ENCODE data around the gene PUM1.
"Not testable (repeated sequence)": the region's sequence is repeated elsewhere in the genome, so short reads cannot be mapped to it uniquely, and the experiment has no call there.

The PUM1 gene

GRCh38 chr1:30942326-30942963 lies 123.1 kb downstream of the PUM1 start:
- TF ChIP-seq CTCF (conservative IDR thresholded peaks at IDR 0.05; ENCODE audit: low read depth, low read length) = no peak
- Histone ChIP-seq H3K9ac (no peak overlapping the region), H3K4me2 (no peak overlapping the region), H4K20me1 (ENCODE audit: insufficient read depth) (no peaks in the 10 kb centered on the region; the same call in 1 of the 2 replicates), H3K27ac (no peak overlapping the region), H3K4me3 (IDR thresholded peaks at IDR 0.05; ENCODE audit: insufficient read depth, low read depth, low read length) (no peak overlapping the region), H3K36me3 (ENCODE audit: insufficient read depth) (peaks cover 16% of the 10 kb centered on the region), H3K79me2 (ENCODE audit: insufficient read depth, low read depth) (no peaks in the 10 kb centered on the region; the same call in 1 of the 2 replicates), H3K27me3 (ENCODE audit: insufficient read depth, low read depth) (no peaks in the 10 kb centered on the region), H2AFZ (ENCODE audit: low read depth) (no peak overlapping the region), H3K4me1 (ENCODE audit: low read depth, poor library complexity, severe bottlenecking) (peaks cover 4% of the 10 kb centered on the region)

GRCh38 chr1:30940541-30940940 lies 125.0 kb downstream of the PUM1 start:
- Histone ChIP-seq H4K20me1 (ENCODE audit: insufficient read depth) (no peaks in the 10 kb centered on the region; the same call in 1 of the 2 replicates), H3K36me3 (ENCODE audit: insufficient read depth) (peaks cover 19% of the 10 kb centered on the region), H2AFZ (ENCODE audit: low read depth) (no peak overlapping the region), H3K4me1 (ENCODE audit: low read depth, poor library complexity, severe bottlenecking) (no peaks in the 10 kb centered on the region), H3K9ac (no peak overlapping the region), H3K4me2 (no peak overlapping the region), H3K4me3 (IDR thresholded peaks at IDR 0.05; ENCODE audit: insufficient read depth, low read depth, low read length) (no peak overlapping the region), H3K27me3 (ENCODE audit: insufficient read depth, low read depth) (no peaks in the 10 kb centered on the region), H3K27ac (no peak overlapping the region), H3K79me2 (ENCODE audit: insufficient read depth, low read depth) (no peaks in the 10 kb centered on the region; the same call in 1 of the 2 replicates)
- TF ChIP-seq CTCF (conservative IDR thresholded peaks at IDR 0.05; ENCODE audit: low read depth, low read length) = no peak

- Histone ChIP-seq H3K36me3 (ENCODE audit: insufficient read depth) (peaks cover 15% of the 10 kb centered on the region), H4K20me1 (ENCODE audit: insufficient read depth) (no peaks in the 10 kb centered on the region), H3K4me3 (IDR thresholded peaks at IDR 0.05; ENCODE audit: insufficient read depth, low read depth, low read length) (no peak overlapping the region), H3K27ac (no peak overlapping the region), H3K9ac (no peak overlapping the region), H2AFZ (ENCODE audit: low read depth) (no peak overlapping the region), H3K4me2 (no peak overlapping the region), H3K27me3 (ENCODE audit: insufficient read depth, low read depth) (no peaks in the 10 kb centered on the region), H3K79me2 (ENCODE audit: insufficient read depth, low read depth) (no peaks in the 10 kb centered on the region), H3K4me1 (ENCODE audit: low read depth, poor library complexity, severe bottlenecking) (no peaks in the 10 kb centered on the region)
- TF ChIP-seq CTCF (conservative IDR thresholded peaks at IDR 0.05; ENCODE audit: low read depth, low read length) = no peak
Observed at GRCh38 chr1:30936541-30937171, 128.9 kb downstream of the PUM1 start.

GRCh38 chr1:30935758-30936157 lies 129.8 kb downstream of the PUM1 start:
- H3K27ac ChIP-seq; H3K36me3 ChIP-seq (ENCODE audit: insufficient read depth): not testable (repeated sequence)

GRCh38 chr1:30934613-30935012 lies 130.9 kb downstream of the PUM1 start:
- H3K36me3 ChIP-seq (ENCODE audit: insufficient read depth) = 0 out of 2 replicates have a peak, but pooled peaks cover 3% of the 10 kb centered on the region
- no peaks in the 10 kb centered on the region for H3K4me1 ChIP-seq (ENCODE audit: low read depth, poor library complexity, severe bottlenecking)
- H3K27ac ChIP-seq = no peak overlapping the region

More at GRCh38 chr1:30935758-30936157, 129.8 kb downstream of the PUM1 start:
- H3K4me1 ChIP-seq (ENCODE audit: low read depth, poor library complexity, severe bottlenecking); H4K20me1 ChIP-seq (ENCODE audit: insufficient read depth); H3K9ac ChIP-seq; H3K27me3 ChIP-seq (ENCODE audit: insufficient read depth, low read depth); H2AFZ ChIP-seq (ENCODE audit: low read depth); H3K79me2 ChIP-seq (ENCODE audit: insufficient read depth, low read depth); H3K4me3 ChIP-seq (IDR thresholded peaks at IDR 0.05; ENCODE audit: insufficient read depth, low read depth, low read length); H3K4me2 ChIP-seq: not testable (repeated sequence)

More at GRCh38 chr1:30934613-30935012, 130.9 kb downstream of the PUM1 start:
- no peak overlapping the region for H3K9ac ChIP-seq
- no peak overlapping the region for H3K4me3 ChIP-seq (IDR thresholded peaks at IDR 0.05; ENCODE audit: insufficient read depth, low read depth, low read length)
- TF ChIP-seq CTCF (conservative IDR thresholded peaks at IDR 0.05; ENCODE audit: low read depth, low read length) = no peak
- no peak overlapping the region for H3K4me2 ChIP-seq
- H2AFZ ChIP-seq (ENCODE audit: low read depth) = no peak overlapping the region
- no peaks in the 10 kb centered on the region for H3K79me2 ChIP-seq (ENCODE audit: insufficient read depth, low read depth)
- no peaks in the 10 kb centered on the region for H4K20me1 ChIP-seq (ENCODE audit: insufficient read depth)
- H3K27me3 ChIP-seq (ENCODE audit: insufficient read depth, low read depth) = no peaks in the 10 kb centered on the region

Data from KMS-11 (cell line).